Left lung (tissue), 10 donors: ENCODE data around the gene ME3. TPM values are rescaled to one million over a fixed set of nuclear protein-coding genes. Genes with fewer than 3 reads are reported as not detected.

Source experiments
- ATAC-seq: fragments of 200-7000 bp; cut with Tn5 transposase; one replicate; pipeline ENCODE4 v1.9.1; 2020; ENCODE audit warnings: moderate library complexity
- DNase-seq, 4 donors: peaks; one replicate each; pipeline ENCODE4 v3.0.0-alpha.2; 2013 to 2020
- H3K27ac ChIP-seq, 2 donors: fragments of 200-600 bp; sonication (generic) in 1 of 2; one replicate each; pipeline versions ENCODE4 v1.5.0 to v1.8.0; 2020 to 2021
- H3K27me3 ChIP-seq, 2 donors: fragments of 200-600 bp; sonication (generic) in 1 of 2; one replicate each; pipeline versions ENCODE4 v1.5.0 to v1.8.0; 2020 to 2021
- H3K36me3 ChIP-seq, 2 donors: fragments of 200-600 bp; sonication (generic) in 1 of 2; one replicate each; pipeline versions ENCODE4 v1.5.0 to v1.8.0; 2020 to 2021
- H3K4me1 ChIP-seq, 2 donors: fragments of 200-600 bp; one replicate each; pipeline ENCODE4 v1.8.0; 2021
- H3K4me3 ChIP-seq, 2 donors: fragments of 200-600 bp; sonication (generic) in 1 of 2; one replicate each; pipeline versions ENCODE4 v1.5.0 to v1.8.0; 2020 to 2021; ENCODE audit warnings: mild to moderate bottlenecking in 1 of 2
- H3K9me3 ChIP-seq, 2 donors: fragments of 200-600 bp; sonication (generic) in 1 of 2; one replicate each; pipeline versions ENCODE4 v1.5.0 to v1.8.0; 2020 to 2021
- CTCF ChIP-seq, 2 donors: fragments of 200-600 bp; sonication (generic) in 1 of 2; IDR thresholded peaks; one replicate each; pipeline versions ENCODE4 v1.5.0 to v1.8.0; 2021; ENCODE audit warnings: antibody characterized with exemption in 2 of 2
- intact Hi-C, 2 donors: fragments of 100-400 bp; cut with DNase I; formaldehyde crosslinking; loops; one replicate each; pipeline versions ENCODE4 v1.11.2 to v1.14.2; 2022
- polyA plus RNA-seq, 6 donors: library from polyadenylated mRNA; unstranded; fragments of 120-200 nt; gene quantifications; one replicate each; pipeline ENCODE4 v1.2.1, GENCODE V29; 2013; ENCODE audit not compliant: insufficient read length in 6 of 6
- total RNA-seq, 2 donors: library from RNA; stranded (reverse); fragmentation: NEBNext Ultra II Directional; extraction: Animal tissue kit (Norgen Biotek cat#: 25700); gene quantifications; one replicate each; pipeline ENCODE4 v1.2.1, GENCODE V29; 2021
- donor health status: DM: no; HTN: yes; CAD: no.
- donor health status: DM: no; HTN: no; CAD: no.

Gene ME3
- total and polyA plus RNA-seq, 8 donors: 21.6 to 44.6 (median 30.5) TPM

- Histone ChIP-seq H3K36me3 (no peaks in the 10 kb centered on the region), H3K4me1 (peaks cover 0 to 1% of the 10 kb centered on the region in 2 donors), H3K27me3 (no peaks in the 10 kb centered on the region), H3K9me3 (no peaks in the 10 kb centered on the region), H3K27ac (no peak overlapping the region), H3K4me3 (no peak overlapping the region)
- DNase-seq: no peak
- TF ChIP-seq CTCF (IDR thresholded peaks at IDR 0.05): no peak
- no peak for ATAC-seq
- intact Hi-C loops: no loop called here
Observed at GRCh38 chr11:86678296-86678695, 5.9 kb upstream of the ME3 start.

DNA sequence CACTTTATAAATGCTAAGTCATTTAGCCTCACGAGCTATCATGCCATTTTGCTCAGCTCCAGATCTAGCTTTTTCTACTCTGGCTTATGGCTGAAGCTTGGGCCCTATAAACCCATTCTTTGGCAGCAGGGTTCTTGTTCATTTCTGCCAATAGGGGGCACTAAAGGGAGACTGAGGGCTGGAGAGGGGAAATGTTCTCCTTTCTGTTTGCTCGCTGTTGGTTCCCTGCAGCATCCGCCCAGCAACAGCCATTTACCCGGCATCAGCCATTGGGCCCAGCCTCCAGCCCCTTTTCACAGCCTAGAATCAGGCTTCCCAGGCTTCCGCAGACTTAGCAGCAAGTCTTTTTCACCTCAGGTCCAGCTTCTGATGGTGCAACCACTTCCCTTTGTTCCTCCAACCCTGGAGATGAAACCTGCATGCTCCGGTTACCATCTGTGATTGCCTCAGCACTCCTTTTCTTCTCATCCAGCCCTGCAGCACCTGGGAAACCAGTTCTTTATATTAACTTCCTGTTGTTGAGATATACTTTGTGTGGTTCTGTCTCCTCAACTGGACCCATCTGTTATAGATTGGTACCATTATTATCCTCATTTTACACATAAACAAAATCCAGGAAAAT is 4.2 kb upstream of the ME3 start:
- Histone ChIP-seq H3K4me1 (peaks cover 0 to 13% of the 10 kb centered on the region in 2 donors), H3K27ac (no peak overlapping the region), H3K27me3 (peaks cover 0 to 9% of the 10 kb centered on the region in 2 donors), H3K4me3 (no peak overlapping the region), H3K9me3 (no peaks in the 10 kb centered on the region), H3K36me3 (no peaks in the 10 kb centered on the region)
- intact Hi-C loops: no loop called here
- TF ChIP-seq CTCF (IDR thresholded peaks at IDR 0.05): peak; percentile 16 to 19
- ATAC-seq (no peak), DNase-seq (peak in 1 of 4 donors; percentile 25)

DNA sequence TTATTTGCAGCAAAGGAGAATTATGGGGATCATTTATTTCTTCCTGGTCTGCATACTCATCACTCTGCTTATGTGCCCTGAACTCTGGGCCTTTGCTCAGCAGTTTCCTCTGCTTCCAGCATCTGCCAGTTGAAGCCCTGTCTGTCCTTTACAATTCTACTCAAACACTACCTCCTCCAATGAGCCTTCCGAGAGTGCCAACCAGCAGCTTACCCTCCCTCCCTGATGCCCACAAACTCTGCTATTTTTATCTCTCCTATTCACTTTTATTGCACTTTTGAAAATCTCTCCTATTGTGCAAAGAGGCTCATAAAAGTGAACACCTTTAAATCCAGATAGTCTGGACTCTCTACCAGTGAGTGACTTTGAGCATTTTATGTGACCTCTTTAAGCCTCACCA is 3.6 kb upstream of the ME3 start:
- intact Hi-C loops: no loop called here
- Histone ChIP-seq H3K4me1 (peaks cover 0 to 18% of the 10 kb centered on the region in 2 donors), H3K27ac (no peak overlapping the region), H3K36me3 (no peaks in the 10 kb centered on the region), H3K27me3 (peaks cover 0 to 15% of the 10 kb centered on the region in 2 donors), H3K9me3 (no peaks in the 10 kb centered on the region), H3K4me3 (no peak overlapping the region)
- DNase-seq: no peak
- TF ChIP-seq CTCF (IDR thresholded peaks at IDR 0.05): no peak
- ATAC-seq: no peak

GRCh38 chr11:86675017-86675416 is 2.6 kb upstream of the ME3 start:
- no peak overlapping the region for H3K27ac ChIP-seq
- DNase-seq: no peak
- H3K4me1 ChIP-seq: peaks cover 6 to 24% of the 10 kb centered on the region in 2 donors
- peaks cover 0 to 15% of the 10 kb centered on the region in 2 donors for H3K27me3 ChIP-seq
- no peak overlapping the region for H3K4me3 ChIP-seq
- intact Hi-C loops: no loop called here
- ATAC-seq: no peak
- no peaks in the 10 kb centered on the region for H3K36me3 ChIP-seq
- no peak for TF ChIP-seq CTCF (IDR thresholded peaks at IDR 0.05)
- H3K9me3 ChIP-seq: no peaks in the 10 kb centered on the region

- no peaks in the 10 kb centered on the region for H3K36me3 ChIP-seq
- TF ChIP-seq CTCF (IDR thresholded peaks at IDR 0.05): no peak
- intact Hi-C loops: no loop called here
- ATAC-seq: no peak
- no peak overlapping the region for H3K4me3 ChIP-seq
- DNase-seq: no peak
- H3K9me3 ChIP-seq: no peaks in the 10 kb centered on the region
- no peak overlapping the region for H3K27ac ChIP-seq
- H3K4me1 ChIP-seq: peaks cover 9 to 27% of the 10 kb centered on the region in 2 donors
- peaks cover 0 to 15% of the 10 kb centered on the region in 2 donors for H3K27me3 ChIP-seq
Observed at GRCh38 chr11:86673872-86674750, 1.7 kb upstream of the ME3 start.
